GM19463 (cell line): ENCODE data around the gene PCP4L1.
A peak's percentile ranks its signal among the peaks of the same experiment; 100 is the strongest.

Experiments used
- ATAC-seq: cut with Tn5 transposase; IDR thresholded peaks from one replicate; pipeline ENCODE4 v1.9.1; 2021; ENCODE audit warnings: mild to moderate bottlenecking, moderate library complexity; ENCODE audit not compliant: unreplicated experiment

The PCP4L1 gene

DNA sequence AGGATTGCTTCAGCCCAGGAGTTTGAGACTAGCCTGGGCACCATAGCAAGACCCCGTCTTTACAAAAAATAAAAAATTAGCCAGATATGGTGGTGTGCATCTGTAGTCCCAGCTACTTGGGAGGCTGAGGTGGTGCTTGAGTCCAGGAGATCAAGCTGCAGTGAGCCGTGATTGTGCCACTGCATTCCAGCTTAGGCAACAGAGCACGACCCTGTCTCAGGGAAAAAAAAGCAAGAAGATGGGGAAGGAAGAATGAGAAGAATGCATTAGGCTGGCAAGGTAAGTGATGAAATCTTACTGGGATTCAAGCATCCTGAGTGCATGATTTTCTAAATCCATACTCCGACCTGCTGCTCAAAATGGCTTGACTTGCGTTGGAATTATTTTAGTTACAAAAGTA, 6.8 kb downstream of the PCP4L1 start:
- ATAC-seq, result no peak

DNA sequence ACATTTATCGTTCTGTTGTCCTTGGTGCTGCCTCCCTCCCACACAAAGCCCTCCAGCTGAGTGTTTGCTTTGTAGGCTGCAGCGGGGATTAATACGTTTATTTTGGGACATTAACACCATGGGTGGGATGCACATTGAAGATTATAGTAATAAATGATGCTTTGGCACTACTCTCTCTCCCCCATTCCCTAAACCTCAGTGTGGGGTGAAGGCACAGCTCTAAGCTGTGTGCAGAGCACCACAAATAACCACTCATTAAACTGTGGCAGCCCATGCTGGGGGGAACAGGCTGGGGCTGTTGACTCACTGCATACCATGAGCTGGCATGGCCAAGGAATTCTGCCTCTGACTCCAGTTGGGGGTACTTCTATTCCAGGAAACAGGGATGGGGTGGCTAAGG, 7.7 kb downstream of the PCP4L1 start:
- ATAC-seq, result no peak

DNA sequence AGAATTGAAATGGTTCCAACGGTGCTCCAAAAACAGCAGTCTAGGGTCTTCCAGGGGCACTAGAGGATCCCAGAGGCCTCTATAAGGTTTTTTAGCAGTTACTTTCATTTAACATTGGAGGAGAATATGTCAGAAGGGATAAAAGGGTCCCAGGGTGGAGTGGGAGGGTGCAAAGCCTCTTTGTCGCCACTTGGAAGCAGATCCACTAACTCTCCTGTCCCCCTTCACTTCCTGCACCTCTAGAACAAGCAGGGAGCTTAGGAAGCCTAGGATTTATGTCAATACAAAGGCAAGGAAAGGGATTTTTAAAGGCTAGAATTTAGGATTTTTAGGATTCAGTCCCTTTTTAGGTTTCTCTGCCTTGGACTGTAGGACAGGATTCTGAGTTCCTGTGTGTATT, 8.3 kb downstream of the PCP4L1 start:
- ATAC-seq, result no peak

DNA sequence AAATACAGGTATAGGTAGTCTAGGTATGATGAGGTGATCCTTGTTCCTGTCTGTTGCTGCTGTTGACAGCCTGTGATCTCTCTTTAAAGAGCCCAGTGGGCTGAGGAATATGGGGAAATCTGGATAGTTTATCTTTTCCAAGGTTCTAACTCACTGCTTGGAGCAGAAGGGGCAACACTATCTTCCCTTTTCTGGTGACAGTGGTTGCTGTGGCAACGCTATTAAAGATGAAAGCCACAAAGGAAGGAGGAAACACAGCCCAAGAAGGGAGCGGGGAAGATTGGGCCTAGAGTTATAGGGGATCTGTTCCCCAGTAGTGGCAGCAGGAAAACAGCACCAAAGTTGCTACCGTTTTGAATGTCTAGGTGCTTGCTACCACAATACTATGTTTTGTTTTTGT, 8.8 kb downstream of the PCP4L1 start:
- ATAC-seq, result no peak

- ATAC-seq, result no peak
Measured at GRCh38 chr1:161273402-161273801, 14.9 kb downstream of the PCP4L1 start.

GRCh38 chr1:161274874-161275273, 16.3 kb downstream of the PCP4L1 start:
- ATAC-seq, result no peak

DNA sequence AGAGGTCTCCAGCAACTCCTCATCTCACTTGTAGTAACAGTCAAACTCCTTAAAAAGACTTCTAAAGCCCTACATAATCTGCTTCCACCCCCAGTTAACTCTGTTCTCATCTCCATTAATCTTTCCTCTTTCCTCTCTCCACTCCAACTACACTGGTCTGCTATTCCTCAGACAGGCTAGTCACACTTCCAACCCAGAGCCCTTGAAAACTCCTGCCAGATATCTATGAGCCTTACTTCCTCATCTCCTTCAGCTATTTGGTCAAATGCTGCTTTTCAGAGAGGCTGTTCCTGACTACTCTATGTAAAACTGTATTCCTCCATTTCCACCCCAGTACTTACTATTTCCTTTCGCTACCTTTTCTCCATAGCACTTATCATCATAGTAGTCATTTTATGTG, 24.4 kb downstream of the PCP4L1 start:
- no peak for ATAC-seq

DNA sequence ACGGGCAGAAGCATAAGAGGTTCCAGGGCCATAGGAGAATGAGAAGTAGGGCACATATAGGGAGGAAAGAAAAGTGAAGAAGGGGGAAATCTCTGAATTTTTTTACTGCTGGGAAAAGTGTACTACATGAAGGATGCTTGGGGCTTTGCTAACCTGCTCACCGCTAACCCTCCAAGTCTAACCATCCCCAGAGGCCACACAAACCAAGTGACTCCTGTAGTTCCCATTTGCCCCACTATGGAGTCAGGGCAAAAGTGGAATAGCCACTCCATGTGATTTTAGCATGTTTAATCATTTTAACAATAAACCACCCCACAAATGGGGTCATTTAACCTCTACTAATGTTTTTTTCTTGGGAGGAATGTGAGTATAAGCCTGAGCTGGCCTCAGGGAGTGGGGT, 26.6 kb downstream of the PCP4L1 start:
- no peak for ATAC-seq

- no peak for ATAC-seq
Measured at GRCh38 chr1:161285521-161285920, 27.0 kb downstream of the PCP4L1 start.

- ATAC-seq, result no peak
Measured at GRCh38 chr1:161287482-161288054, 29.0 kb downstream of the PCP4L1 start.

GRCh38 chr1:161290779-161291178, 32.2 kb downstream of the PCP4L1 start:
- no peak for ATAC-seq

GRCh38 chr1:161297415-161297814, 38.9 kb downstream of the PCP4L1 start:
- ATAC-seq, result no peak

- no peak for ATAC-seq
Measured at GRCh38 chr1:161298116-161298515, 39.6 kb downstream of the PCP4L1 start.

GRCh38 chr1:161299347-161299746, 40.8 kb downstream of the PCP4L1 start:
- ATAC-seq, result no peak

DNA sequence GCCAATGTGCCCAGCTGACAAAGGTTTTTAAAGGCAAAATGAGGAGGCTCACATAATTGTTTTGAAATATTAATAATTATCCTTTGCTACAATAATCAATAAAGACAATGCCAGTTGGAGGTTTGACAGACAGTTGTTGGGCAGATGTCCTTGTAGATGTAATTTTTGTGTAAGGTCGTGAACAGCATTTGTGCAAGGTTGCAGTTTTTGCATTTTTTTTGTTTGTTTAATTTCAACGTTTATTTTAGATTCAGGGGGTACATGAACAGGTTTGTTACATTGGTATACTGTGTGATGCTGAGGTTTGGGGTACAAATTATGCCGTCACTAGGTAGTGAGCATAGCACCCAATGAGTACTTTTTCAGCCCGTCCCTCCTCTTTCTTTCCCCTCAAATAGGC, 41.9 kb downstream of the PCP4L1 start:
- ATAC-seq, result no peak

DNA sequence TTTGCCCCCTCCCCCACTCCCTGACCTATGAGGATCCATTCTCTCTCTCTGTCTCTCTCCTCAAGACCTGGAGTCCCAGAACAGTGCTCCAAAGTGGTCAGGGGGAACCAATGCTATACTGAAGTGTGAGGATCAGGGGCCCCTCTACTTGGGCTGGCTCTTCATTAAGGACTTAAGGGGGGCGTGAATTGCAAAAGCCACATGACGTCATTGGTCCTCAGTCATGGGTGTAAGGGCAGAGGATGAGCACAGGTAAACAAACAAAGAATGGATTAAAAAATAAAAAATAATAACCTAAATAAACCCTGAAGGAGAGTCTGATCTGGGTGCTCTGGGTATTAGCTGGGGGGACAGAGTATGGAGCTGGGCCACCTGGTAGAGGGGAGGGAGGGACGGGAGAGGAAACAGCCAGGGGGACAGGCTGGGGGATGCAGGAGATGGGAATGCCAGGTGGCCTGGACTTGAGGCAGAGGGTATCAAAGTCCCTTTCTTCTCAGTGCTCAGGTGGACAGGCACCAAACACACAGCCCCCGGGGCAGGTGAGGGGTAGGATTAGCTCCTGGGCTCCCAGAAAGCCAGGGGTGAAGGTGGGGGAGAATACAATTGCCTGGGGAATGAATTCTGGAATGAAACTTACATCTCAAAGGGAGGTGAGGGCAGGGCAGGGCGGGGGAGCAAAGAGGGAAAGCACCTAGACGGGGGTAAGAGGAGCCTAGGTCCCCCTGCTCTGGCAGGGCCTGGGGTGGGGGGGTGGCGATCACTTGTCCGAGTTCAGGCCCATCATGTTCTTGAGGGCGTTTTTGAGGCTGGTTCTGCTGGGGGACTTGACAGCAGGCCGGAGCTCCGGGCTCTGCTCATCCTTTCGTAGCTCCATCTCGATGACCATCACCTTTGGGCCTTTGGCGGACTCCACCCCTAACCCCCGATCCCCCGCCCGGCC, 46.7 kb downstream of the PCP4L1 start:
- no peak for ATAC-seq

DNA sequence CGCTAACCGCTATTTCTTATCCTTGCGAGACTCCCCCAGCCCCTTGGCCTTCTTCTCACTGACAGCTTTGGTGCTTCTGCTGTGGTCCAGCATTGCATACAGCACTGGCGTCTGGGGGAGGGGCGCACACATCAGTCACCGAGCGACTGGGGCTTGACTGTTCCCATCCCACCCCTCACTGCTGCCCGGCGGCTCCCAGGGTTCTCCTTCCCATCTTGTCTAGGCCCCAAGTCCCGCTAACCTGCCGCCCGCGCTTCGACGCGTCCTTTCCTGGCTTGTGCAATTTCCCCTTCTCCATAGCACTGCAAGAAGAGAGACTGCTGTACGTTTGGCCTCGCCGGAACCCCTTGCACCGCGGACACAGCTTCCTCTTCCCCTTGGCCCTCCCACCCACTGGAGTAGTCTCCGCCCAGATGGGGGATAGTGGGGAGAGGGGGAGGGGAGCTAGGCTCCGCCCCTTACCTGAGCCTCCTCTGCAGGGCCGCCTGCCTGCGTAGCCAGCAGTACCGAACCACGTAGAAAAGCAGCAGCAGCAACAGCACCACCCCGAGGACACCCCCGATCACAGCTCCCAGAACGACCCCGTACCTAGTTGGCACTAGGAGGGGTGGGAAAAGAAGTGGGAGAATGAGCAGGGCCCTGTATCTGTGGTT, 47.4 kb downstream of the PCP4L1 start:
- ATAC-seq, result peak; percentile 89

- ATAC-seq, result no peak
Measured at GRCh38 chr1:161307230-161307768, 48.8 kb downstream of the PCP4L1 start.

DNA sequence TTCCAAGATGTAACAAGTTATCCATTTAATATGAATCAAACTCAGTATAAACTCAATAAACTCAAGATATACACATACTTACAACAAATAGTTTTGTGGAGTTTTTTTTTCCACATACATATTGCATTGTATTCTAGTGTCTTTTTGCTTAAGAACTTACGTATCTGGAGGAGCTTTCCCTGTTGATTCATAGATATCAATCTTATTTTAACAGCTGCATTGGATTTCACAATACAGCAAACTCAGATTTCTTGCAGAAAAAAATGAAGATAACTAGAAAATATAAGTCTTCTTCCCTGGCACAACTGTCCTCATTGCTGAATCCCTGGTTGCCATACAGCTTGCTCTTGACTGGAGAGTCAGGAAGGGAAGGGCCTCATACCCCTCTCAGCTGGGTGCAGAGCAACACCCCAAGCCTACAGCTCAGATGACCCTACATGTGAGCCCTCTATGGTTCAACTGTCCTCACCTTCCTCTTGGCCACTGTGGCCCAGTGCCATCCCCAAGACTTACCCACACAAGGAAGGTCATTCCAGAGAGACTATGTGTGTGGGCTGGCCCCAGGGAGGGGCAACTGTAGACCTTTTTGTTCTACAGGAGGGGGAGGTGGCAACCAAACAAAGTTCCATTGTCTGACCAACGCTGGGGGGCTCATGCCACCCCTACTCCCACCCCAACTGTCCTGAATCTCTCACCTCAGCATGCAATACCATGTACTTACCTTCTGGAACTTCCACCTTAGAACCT, 49.5 kb downstream of the PCP4L1 start:
- no peak for ATAC-seq

- ATAC-seq, result no peak
Measured at GRCh38 chr1:161309868-161310267, 51.3 kb downstream of the PCP4L1 start, which contains the start of gene MPZ. Gene MPZ, minus strand, starts transcription at chr1:161309968. Its CDS starts 63 bp downstream, at chr1:161309905.
